Loucy (cell line): ENCODE measurements around the gene CAMK1D.

Experiments used
- CTCF ChIP-seq: fragments of 200-600 bp; sonication (generic); conservative IDR thresholded peaks from 2 replicates; pipeline ENCODE4 v1.5.1; 2014; ENCODE audit warnings: mild to moderate bottlenecking, antibody characterized with exemption, low read length
- EZH2phosphoT487 ChIP-seq: fragments of 200-600 bp; IDR thresholded peaks from 2 replicates; pipeline ENCODE4 v1.6.1; 2018; ENCODE audit warnings: antibody characterized with exemption, mild to moderate bottlenecking, moderate library complexity, borderline replicate concordance

DNA sequence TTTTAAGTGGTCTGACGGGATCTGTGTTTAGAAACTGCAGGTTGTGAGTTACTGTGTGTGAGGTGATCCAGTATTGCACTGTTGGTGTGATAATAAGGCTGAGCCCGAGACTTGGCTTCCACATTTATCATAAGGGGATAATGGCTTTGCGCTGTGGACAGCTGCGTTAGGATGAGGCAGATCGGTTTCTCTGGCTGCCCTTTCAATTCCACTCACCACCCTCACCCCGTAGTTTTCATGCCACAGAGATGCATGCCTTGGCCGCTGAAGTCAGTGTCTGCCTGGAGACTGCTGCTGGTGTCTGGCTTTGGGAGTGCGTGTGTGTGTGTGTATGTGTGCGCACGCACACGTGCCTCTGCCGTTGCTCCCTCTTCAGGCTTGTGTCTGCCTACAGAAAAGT, 379.1 kb downstream of the CAMK1D start:
- TF ChIP-seq CTCF (no peak), EZH2phosphoT487 (no peak)
